Keratinocyte (primary cell): ENCODE data around the gene EMB. TPM values are rescaled to one million over a fixed set of nuclear protein-coding genes. Genes with fewer than 3 reads are reported as not detected.
"Not testable (repeated sequence)": the region's sequence is repeated elsewhere in the genome, so short reads cannot be mapped to it uniquely, and the experiment has no call there.

Source experiments
- DNase-seq: peaks from one replicate; pipeline ENCODE4 v3.0.0-alpha.2; 2011; ENCODE audit warnings: low read depth, missing footprints, low spot score
- FAIRE-seq: peaks from 2 replicates; lab custom pipeline; 2011; peaks lifted over from hg19 to GRCh38; lab: Jason Lieb, UNC
- H2AFZ ChIP-seq: 2 replicates; pipeline ENCODE4 v1.6.0; 2012; ENCODE audit warnings: low read length, control low read depth, inconsistent platforms; ENCODE audit not compliant: control insufficient read depth
- H3K27ac ChIP-seq: 2 replicates; pipeline ENCODE4 v1.5.1; 2011; ENCODE audit warnings: low read length; ENCODE audit not compliant: control insufficient read depth, insufficient read depth
- H3K27me3 ChIP-seq: 3 replicates; pipeline ENCODE4 v1.6.0; 2011; ENCODE audit warnings: low read length; ENCODE audit not compliant: control insufficient read depth, insufficient read depth; ENCODE audit errors: extremely low read depth
- H3K36me3 ChIP-seq, 2 experiments: 2 replicates in 1 of 2; 3 replicates in 1 of 2; pipeline ENCODE4 v1.5.1; 2011; ENCODE audit warnings: low read length in 2 of 2, mild to moderate bottlenecking in 1 of 2; ENCODE audit not compliant: control insufficient read depth in 2 of 2, insufficient read depth in 2 of 2; ENCODE audit errors: extremely low read depth in 1 of 2
- H3K4me1 ChIP-seq: 3 replicates; pipeline ENCODE4 v1.5.1; 2011; ENCODE audit warnings: low read length; ENCODE audit not compliant: control insufficient read depth, insufficient read depth; ENCODE audit errors: extremely low read depth
- H3K4me2 ChIP-seq: 3 replicates; pipeline ENCODE4 v1.6.0; 2011; ENCODE audit warnings: low read depth, low read length; ENCODE audit not compliant: control insufficient read depth, insufficient read depth; ENCODE audit errors: extremely low read depth
- H3K4me3 ChIP-seq, 3 experiments: fragments of 200-600 bp in 1 of 3; sonication (generic) in 1 of 3; 2 replicates in 2 of 3; 3 replicates in 1 of 3; pipeline ENCODE4 v1.5.1; 2011 to 2016; ENCODE audit warnings: low read length in 3 of 3, mild to moderate bottlenecking in 3 of 3, control low read depth in 2 of 3, inconsistent platforms in 1 of 3, low read depth in 1 of 3, mixed read lengths in 1 of 3, mixed run types in 1 of 3, moderate library complexity in 1 of 3; ENCODE audit not compliant: control insufficient read depth in 2 of 3, insufficient read depth in 2 of 3; ENCODE audit errors: extremely low read depth in 1 of 3
- H3K79me2 ChIP-seq: 2 replicates; pipeline ENCODE4 v1.6.0; 2012; ENCODE audit warnings: low read length; ENCODE audit not compliant: control insufficient read depth, insufficient read depth
- H3K9ac ChIP-seq: 3 replicates; pipeline ENCODE4 v1.6.0; 2011; ENCODE audit warnings: low read length; ENCODE audit not compliant: control insufficient read depth, insufficient read depth; ENCODE audit errors: extremely low read depth
- H3K9me1 ChIP-seq: 3 replicates; pipeline ENCODE4 v1.6.0; 2011; ENCODE audit warnings: low read length; ENCODE audit not compliant: control insufficient read depth, insufficient read depth; ENCODE audit errors: extremely low read depth
- H3K9me3 ChIP-seq: 2 replicates; pipeline ENCODE4 v1.5.1; 2012; ENCODE audit warnings: low read depth, low read length; ENCODE audit not compliant: control insufficient read depth
- H4K20me1 ChIP-seq: 3 replicates; pipeline ENCODE4 v1.6.0; 2011; ENCODE audit warnings: low read length; ENCODE audit not compliant: control insufficient read depth, insufficient read depth; ENCODE audit errors: extremely low read depth
- EZH2 ChIP-seq: IDR thresholded peaks from one replicate; pipeline ENCODE4 v1.6.1; 2012; ENCODE audit warnings: inconsistent platforms, mild to moderate bottlenecking, low read length, moderate library complexity
- dilution Hi-C: fragments of 300-500 bp; cut with MboI; formaldehyde crosslinking; loops from one replicate; pipeline ENCODE4 v1.7.0; 2020; ENCODE audit warnings: low sequenced_read_pairs; ENCODE audit not compliant: extremely low pct_ligation_motif_present
- polyA plus RNA-seq, 5 experiments: library from polyadenylated mRNA; depleted of rRNA in 3 of 5; stranded (reverse) in 3 of 5; stranded (forward) in 1 of 5; unstranded in 1 of 5; fragments of >200 nt; gene quantifications; 1 replicate in 1 of 5; 2 replicates in 3 of 5; 3 replicates in 1 of 5; pipeline versions ENCODE4 v1.2.1 to v1.2.3, GENCODE V29; 2011 to 2012; ENCODE audit warnings: missing spikeins in 2 of 5, low read depth in 1 of 5, low replicate concordance in 1 of 5
- TF ChIP-seq, protein P1 (sequence below), 3 experiments: IDR thresholded peaks in 1 of 3; conservative IDR thresholded peaks in 1 of 3; optimal IDR thresholded peaks in 1 of 3; 2 replicates in 2 of 3; 3 replicates in 1 of 3; pipeline versions ENCODE3 to v1.5.1; 2011; ENCODE audit warnings: low read length in 3 of 3, mild to moderate bottlenecking in 3 of 3, moderate library complexity in 2 of 3, control low read depth in 1 of 3, inconsistent platforms in 1 of 3; ENCODE audit not compliant: insufficient read depth in 2 of 3; ENCODE audit errors: extremely low read depth in 1 of 3

EMB gene
- polyA plus RNA-seq, 1 donor (not counting 4 experiments of a cell fraction or from before 2014, with no cell fraction given), result 68.8 TPM

- TF ChIP-seq, protein P1, sequence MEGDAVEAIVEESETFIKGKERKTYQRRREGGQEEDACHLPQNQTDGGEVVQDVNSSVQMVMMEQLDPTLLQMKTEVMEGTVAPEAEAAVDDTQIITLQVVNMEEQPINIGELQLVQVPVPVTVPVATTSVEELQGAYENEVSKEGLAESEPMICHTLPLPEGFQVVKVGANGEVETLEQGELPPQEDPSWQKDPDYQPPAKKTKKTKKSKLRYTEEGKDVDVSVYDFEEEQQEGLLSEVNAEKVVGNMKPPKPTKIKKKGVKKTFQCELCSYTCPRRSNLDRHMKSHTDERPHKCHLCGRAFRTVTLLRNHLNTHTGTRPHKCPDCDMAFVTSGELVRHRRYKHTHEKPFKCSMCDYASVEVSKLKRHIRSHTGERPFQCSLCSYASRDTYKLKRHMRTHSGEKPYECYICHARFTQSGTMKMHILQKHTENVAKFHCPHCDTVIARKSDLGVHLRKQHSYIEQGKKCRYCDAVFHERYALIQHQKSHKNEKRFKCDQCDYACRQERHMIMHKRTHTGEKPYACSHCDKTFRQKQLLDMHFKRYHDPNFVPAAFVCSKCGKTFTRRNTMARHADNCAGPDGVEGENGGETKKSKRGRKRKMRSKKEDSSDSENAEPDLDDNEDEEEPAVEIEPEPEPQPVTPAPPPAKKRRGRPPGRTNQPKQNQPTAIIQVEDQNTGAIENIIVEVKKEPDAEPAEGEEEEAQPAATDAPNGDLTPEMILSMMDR (optimal IDR thresholded peaks at IDR 0.05 in 1 of 3, IDR thresholded peaks at IDR 0.05 in 1 of 3, conservative IDR thresholded peaks at IDR 0.05 in 1 of 3; ENCODE audit: extremely low read depth in 1 of 3, insufficient read depth in 2 of 3, low read length in 3 of 3), result no peak
- no peak for TF ChIP-seq EZH2
- no peaks in the 10 kb centered on the region for H4K20me1 ChIP-seq
- no peak overlapping the region for H2AFZ ChIP-seq
- H3K27ac ChIP-seq, result no peak overlapping the region
- peaks cover 25% of the 10 kb centered on the region for H3K79me2 ChIP-seq
- no peak overlapping the region for H3K4me2 ChIP-seq
- FAIRE-seq (peak; percentile 9), DNase-seq (no peak)
- no peak overlapping the region for H3K4me3 ChIP-seq
- dilution Hi-C loops, result no loop called here
- H3K9me3 ChIP-seq, result no peaks in the 10 kb centered on the region
- H3K36me3 ChIP-seq, result no peaks in the 10 kb centered on the region
- H3K9me1 ChIP-seq, result no peaks in the 10 kb centered on the region
- H3K27me3 ChIP-seq, result no peaks in the 10 kb centered on the region
- H3K4me1 ChIP-seq, result peaks cover 11% of the 10 kb centered on the region
- no peak overlapping the region for H3K9ac ChIP-seq
Observed at GRCh38 chr5:50420343-50420935, 20.6 kb downstream of the EMB start.

DNA sequence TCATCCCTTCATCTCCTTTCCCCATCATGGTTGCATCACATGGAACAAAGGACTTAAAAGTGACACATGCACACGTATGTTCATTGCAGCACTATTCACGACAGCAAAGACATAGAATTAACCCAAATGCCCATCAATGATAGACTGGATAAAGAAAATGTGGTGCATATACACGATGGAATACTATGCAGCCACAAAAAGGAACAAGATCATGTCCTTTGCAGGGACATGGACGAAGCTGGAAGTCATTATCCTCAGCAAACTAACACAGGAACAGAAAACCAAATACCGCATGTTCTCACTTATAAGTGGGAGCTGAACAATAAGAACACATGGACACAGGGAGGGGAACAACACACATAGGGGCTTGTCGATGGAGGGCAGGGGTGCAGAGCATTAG lies 21.4 kb downstream of the EMB start:
- dilution Hi-C loops, H3K9me3 ChIP-seq, H3K4me3 ChIP-seq, H3K9me1 ChIP-seq, H3K27ac ChIP-seq, H3K36me3 ChIP-seq, H4K20me1 ChIP-seq, H3K4me2 ChIP-seq, DNase-seq, FAIRE-seq, H3K27me3 ChIP-seq, H3K9ac ChIP-seq, H2AFZ ChIP-seq: not testable (repeated sequence)
- Histone ChIP-seq H3K4me1 (peaks cover 11% of the 10 kb centered on the region), H3K79me2 (peaks cover 25% of the 10 kb centered on the region)

GRCh38 chr5:50416637-50417036 lies 24.5 kb downstream of the EMB start:
- H3K9ac ChIP-seq, H3K9me1 ChIP-seq, FAIRE-seq, DNase-seq, H3K27ac ChIP-seq, H3K4me2 ChIP-seq, H3K9me3 ChIP-seq, H2AFZ ChIP-seq, dilution Hi-C loops, H3K4me1 ChIP-seq, H3K36me3 ChIP-seq, H4K20me1 ChIP-seq, H3K27me3 ChIP-seq, H3K4me3 ChIP-seq: not testable (repeated sequence)
- H3K79me2 ChIP-seq, result peaks cover 18% of the 10 kb centered on the region
